PFSK-1 (cell line): Measurements from ENCODE around the gene NPR1.

ENCODE experiments used
- FOXP2 ChIP-seq: optimal IDR thresholded peaks from 2 replicates; pipeline ENCODE3; 2011; ENCODE audit warnings: borderline replicate concordance, control low read depth, inconsistent platforms; ENCODE audit not compliant: insufficient read depth; ENCODE audit errors: extremely low read length, extremely low read depth
- POLR2AphosphoS5 ChIP-seq: IDR thresholded peaks from 2 replicates; pipeline ENCODE4 v1.6.1; 2012; ENCODE audit warnings: low read depth, mild to moderate bottlenecking, control low read depth, low read length, moderate library complexity
- SIN3A ChIP-seq: IDR thresholded peaks from 2 replicates; pipeline ENCODE4 v1.6.1; 2012; ENCODE audit warnings: mild to moderate bottlenecking, low read length, moderate library complexity, borderline replicate concordance; ENCODE audit not compliant: insufficient read depth
- TAF1 ChIP-seq: IDR thresholded peaks from 2 replicates; pipeline ENCODE4 v1.6.1; 2012; ENCODE audit warnings: low read length, control low read depth, borderline replicate concordance; ENCODE audit not compliant: insufficient read depth
- TF ChIP-seq, protein P1 (sequence below), 2 experiments: IDR thresholded peaks; 2 replicates each; pipeline versions ENCODE4 v1.6.1 to v1.8.0; 2011 to 2012; ENCODE audit warnings: low read depth in 2 of 2, low read length in 2 of 2, control low read depth in 1 of 2, inconsistent platforms in 1 of 2, mild to moderate bottlenecking in 1 of 2, moderate library complexity in 1 of 2; ENCODE audit not compliant: insufficient read depth in 1 of 2

NPR1 gene

DNA sequence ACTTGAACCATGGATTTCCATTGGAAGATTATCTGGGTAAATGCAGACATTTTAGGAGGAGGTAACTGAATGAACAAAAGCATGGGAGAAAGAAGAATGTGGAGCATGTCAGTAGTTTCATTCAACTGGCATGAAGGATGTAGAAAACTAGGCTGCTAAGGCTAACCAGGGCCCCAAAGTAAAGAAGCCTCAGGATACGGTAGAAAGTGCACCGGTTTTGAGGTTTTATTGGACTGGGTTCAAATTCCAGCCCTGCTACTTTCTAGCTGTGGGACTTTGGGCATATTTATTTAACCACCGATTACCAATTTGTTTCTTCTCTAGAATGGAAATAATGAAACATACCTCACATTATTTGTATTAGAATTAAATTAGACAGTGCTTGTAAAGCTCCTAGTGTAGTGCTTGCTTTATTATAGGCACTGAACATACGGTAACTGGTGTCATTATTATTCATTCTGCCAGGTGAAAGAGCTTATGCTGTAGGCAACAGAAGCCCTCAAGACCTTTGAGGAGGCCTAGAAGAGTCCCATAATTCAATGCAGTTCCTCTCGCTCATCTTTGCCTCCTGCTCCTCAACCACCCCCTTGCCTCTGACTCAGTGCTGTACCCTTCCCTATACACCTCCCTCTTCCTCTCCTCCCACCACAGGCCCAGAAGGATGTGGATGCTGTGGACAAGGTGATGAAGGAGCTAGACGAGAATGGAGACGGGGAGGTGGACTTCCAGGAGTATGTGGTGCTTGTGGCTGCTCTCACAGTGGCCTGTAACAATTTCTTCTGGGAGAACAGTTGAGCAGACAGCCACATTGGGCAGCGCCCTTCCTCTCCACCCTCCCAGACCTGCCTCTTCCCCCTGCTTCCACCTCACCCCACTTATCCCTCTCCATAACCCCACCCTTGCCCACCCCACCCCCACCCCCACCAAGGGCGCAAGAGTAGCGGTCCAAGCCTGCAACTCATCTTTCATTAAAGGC is 47.2 kb upstream of the NPR1 start:
- TF ChIP-seq SIN3A (no peak), TAF1 (no peak), POLR2AphosphoS5 (no peak), FOXP2 (no peak)
- TF ChIP-seq, protein P1, sequence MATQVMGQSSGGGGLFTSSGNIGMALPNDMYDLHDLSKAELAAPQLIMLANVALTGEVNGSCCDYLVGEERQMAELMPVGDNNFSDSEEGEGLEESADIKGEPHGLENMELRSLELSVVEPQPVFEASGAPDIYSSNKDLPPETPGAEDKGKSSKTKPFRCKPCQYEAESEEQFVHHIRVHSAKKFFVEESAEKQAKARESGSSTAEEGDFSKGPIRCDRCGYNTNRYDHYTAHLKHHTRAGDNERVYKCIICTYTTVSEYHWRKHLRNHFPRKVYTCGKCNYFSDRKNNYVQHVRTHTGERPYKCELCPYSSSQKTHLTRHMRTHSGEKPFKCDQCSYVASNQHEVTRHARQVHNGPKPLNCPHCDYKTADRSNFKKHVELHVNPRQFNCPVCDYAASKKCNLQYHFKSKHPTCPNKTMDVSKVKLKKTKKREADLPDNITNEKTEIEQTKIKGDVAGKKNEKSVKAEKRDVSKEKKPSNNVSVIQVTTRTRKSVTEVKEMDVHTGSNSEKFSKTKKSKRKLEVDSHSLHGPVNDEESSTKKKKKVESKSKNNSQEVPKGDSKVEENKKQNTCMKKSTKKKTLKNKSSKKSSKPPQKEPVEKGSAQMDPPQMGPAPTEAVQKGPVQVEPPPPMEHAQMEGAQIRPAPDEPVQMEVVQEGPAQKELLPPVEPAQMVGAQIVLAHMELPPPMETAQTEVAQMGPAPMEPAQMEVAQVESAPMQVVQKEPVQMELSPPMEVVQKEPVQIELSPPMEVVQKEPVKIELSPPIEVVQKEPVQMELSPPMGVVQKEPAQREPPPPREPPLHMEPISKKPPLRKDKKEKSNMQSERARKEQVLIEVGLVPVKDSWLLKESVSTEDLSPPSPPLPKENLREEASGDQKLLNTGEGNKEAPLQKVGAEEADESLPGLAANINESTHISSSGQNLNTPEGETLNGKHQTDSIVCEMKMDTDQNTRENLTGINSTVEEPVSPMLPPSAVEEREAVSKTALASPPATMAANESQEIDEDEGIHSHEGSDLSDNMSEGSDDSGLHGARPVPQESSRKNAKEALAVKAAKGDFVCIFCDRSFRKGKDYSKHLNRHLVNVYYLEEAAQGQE (IDR thresholded peaks at IDR 0.05; ENCODE audit: insufficient read depth in 1 of 2, low read depth in 2 of 2, low read length in 2 of 2) = no peak

DNA sequence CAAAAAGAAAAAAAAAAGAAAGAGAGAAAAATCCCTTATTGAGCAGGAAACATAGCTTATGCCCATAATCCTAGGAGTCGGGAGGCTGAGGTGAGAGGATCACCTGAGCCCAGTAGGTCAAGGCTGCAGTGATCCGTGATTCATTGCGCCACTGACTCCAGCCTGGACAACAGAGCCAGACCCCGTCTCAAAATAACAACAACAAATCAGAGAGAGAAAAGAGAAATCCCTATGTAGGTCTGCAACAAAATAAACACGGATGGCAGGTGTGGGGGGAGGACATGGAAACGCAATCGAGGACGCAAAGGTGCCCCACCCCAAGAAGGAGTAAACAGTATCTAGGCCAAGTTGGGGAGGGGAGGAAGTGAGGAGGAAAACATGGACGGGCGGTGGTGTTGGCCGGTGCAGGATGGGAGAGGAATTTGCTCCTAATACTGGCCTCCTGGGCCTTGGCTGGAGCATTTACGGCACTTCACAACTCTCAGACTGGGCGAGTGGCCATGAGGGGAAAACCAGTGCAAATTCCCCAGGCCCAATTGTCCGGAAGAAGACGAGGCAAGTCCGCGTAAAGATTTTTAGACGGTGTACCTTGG is 45.2 kb upstream of the NPR1 start:
- TF ChIP-seq FOXP2 (no peak), SIN3A (no peak), TAF1 (no peak), POLR2AphosphoS5 (no peak)
- TF ChIP-seq, protein P1 (IDR thresholded peaks at IDR 0.05; ENCODE audit: insufficient read depth in 1 of 2, low read depth in 2 of 2, low read length in 2 of 2) = no peak

DNA sequence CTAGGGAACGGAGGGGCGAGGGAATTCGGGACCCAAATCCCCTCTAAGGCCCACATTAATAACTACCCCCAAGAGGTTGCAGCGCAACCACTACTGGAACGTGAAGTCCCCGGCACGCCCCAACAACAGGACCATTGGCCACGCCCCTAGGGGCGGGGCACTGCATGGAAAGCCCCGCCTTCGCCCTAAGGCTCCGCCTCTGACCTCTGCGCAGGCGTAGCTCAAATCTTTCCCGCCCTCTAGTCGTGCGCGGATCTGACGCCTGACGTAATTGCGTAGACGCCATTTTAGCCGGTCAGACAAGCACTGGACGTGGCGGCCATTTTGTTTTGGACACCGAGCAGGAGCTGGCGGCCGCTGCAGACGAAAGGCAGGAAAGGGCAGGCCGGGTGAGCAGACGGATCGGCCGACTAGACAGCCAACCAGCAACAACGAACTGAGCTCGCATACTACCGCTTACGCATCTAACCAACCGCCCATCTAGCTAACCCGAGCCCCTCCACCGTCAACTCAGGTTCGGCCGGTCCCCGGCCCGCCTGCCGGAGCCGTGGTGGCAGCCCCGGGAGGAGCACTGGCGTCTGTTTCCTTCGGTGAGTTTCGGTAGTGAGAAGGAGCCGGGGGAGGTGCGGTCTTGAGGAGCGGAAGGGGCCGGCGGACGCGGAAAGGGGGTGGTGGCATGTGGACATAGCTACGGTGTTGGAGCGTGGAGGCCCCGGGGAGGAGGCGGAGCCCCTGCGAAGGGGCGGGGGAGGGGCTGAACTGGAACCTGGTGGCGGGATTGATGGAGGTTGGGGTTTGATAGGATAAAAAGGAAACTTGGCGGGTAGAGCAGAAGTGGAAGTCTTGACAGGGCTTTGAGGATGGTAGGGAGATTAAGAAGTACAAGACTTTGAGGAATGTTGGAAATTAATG is 44.5 kb upstream of the NPR1 start, which contains the start of gene CHTOP:
Gene CHTOP (plus strand): TSS at position 313 of the 912 bp plus-strand sequence. CDS start 2,523 bp downstream, outside the sequence.
- TF ChIP-seq SIN3A (peak; percentile 91; the same call in 1 of the 2 replicates), TAF1 (peak; percentile 90), FOXP2 (no peak), POLR2AphosphoS5 (peak; percentile 96)
- TF ChIP-seq, protein P1 (IDR thresholded peaks at IDR 0.05; ENCODE audit: insufficient read depth in 1 of 2, low read depth in 2 of 2, low read length in 2 of 2) = 0 out of 4 replicates have a peak, but pooled peaks of 1 of the 2 experiments have one; percentile 7

DNA sequence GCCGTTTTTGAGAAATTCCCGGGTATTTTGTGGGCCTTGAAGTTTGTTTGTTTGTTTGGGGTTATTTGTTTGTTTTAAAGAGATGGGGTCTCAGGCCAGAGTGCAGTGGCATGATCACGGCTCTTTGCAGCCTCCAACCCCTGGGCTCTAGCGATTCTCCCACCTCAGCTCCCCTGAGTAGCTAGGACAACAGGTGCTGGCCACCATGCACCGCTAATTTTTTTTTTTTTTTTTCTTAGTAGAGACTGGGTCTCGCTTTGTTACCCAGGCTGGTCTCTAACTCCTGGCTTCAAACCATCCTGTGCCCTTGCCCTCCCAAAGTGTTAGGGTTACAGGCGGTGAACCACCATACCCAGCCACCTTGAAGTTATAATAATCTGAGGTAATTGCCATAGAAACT is 42.6 kb upstream of the NPR1 start:
- no peak for TF ChIP-seq TAF1
- TF ChIP-seq, protein P1 (IDR thresholded peaks at IDR 0.05; ENCODE audit: insufficient read depth in 1 of 2, low read depth in 2 of 2, low read length in 2 of 2) = no peak
- TF ChIP-seq FOXP2 = no peak
- no peak for TF ChIP-seq POLR2AphosphoS5
- TF ChIP-seq SIN3A = no peak
